Measurements from ENCODE around the gene TUBB3.

The TUBB3 gene

GRCh38 chr16:89971495-89972243 is 48.5 kb downstream of the TUBB3 start:
- DNase-seq = no peak

GRCh38 chr16:89972244-89973234 is 49.4 kb downstream of the TUBB3 start:
- peak; percentile 31 for DNase-seq

- DNase-seq = no peak
Measured at GRCh38 chr16:89973235-89973634, 50.1 kb downstream of the TUBB3 start.

GRCh38 chr16:89973654-89974335 is 50.7 kb downstream of the TUBB3 start:
- DNase-seq = no peak

GRCh38 chr16:89974870-89975269 is 51.7 kb downstream of the TUBB3 start:
- DNase-seq = no peak

DNA sequence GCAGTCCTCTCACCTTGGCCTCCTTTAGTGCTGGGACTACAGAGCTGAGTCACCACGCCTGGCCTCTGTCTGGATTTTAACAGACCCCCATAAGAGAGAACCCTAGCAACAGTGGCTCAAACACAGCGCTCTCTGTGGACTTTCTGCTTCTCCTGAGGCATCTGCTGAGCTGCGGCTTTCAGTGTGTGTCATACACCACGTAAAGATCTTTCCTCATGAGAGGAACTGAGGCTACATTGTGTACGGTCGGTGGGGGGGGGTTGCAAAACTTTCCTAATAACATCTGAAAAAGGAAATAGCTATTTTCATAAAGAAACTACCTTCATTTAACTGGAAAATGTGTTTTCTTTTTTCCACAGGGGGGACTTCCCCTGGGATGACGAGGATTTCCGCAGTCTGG is 58.3 kb downstream of the TUBB3 start:
- no peak for DNase-seq

DNA sequence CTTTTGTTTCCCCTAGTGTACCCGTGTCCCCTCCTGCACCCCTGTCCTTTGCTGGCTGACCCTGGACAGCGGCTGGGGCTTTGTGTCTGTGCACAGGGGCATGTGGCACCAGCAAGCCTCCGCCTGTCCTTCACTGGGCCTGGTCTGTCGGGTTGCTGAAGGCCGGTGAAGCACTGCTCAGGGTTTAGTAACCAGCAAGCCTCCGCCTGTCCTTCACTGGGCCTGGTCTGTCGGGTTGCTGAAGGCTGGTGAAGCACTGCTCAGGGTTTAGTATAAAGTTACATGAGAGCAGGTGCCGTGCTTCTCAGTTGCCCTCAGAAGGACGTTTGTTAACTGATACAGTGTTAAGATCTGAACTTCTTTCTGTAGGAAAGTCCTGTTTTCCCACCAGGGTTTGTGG is 59.2 kb downstream of the TUBB3 start:
- no peak for DNase-seq

DNA sequence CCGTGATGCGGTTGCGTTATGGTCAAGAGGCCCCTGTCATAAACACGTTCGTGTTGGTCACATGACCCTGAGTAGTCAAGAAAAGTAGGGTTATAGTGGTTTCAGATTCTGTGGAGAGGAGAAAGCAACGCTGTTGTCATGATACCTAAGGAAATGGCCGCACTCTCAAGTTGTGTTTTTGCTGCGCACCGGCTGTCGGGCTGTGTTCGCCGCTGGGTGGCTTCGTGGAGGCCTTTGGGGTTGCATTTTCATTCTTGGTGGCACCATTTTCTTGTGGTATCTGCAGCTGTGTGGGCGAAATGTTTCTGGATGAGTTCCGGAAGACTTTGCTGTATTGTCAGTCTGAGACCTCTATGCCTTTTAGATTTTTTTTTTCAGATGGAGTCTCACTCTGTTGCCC is 60.4 kb downstream of the TUBB3 start:
- no peak for DNase-seq

DNA sequence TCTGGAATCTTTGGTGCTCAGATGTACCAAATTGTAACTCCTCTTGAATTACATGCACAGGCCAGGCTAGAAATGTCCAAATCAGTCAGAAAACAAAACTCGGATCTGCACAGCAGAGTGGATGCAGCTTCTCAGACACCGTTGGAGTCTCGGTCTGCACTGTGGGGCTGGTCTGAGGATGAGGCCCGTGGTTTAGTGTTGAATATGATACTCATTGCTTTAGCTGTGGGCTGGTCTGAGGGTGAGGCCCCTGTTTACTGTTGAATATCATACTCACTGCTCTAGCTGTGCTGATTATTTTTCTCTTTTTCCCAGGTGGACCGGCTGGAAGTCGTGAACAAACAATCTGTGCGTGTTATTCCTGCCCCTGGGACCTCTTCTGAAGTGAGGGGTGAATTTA is 61.1 kb downstream of the TUBB3 start:
- DNase-seq = no peak

DNA sequence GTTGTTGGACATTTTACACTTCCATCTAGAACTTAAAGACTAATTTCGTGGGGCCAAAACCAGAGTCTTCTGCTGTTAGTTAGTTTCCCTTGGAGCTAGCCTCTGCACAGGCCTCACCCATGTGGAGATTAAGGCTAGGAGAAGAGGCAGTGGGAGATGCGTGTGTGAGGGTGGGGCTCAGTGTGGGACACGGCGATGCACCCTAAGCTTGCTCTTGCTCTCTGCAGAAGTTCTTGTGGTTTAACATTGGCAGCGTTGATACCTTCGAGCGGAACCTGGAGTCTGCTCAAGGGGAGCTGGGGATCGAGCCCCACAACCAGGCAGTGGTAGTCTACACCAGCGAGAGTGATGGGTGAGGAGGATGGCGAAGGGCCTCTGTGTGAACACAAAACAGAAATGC is 62.1 kb downstream of the TUBB3 start:
- DNase-seq = no peak
